Endothelial cell of umbilical vein (primary cell): Measurements from ENCODE around the gene HSPG2.

ENCODE experiments used
- CTCF ChIP-seq, 2 donors: IDR thresholded peaks; 1 replicate in 1 of 2; 2 replicates in 1 of 2; pipeline ENCODE4 v1.5.1; 2011; ENCODE audit warnings: low read length in 2 of 2, mild to moderate bottlenecking in 2 of 2, moderate library complexity in 2 of 2, control low read depth in 1 of 2, inconsistent platforms in 1 of 2, low read depth in 1 of 2; ENCODE audit not compliant: insufficient read depth in 1 of 2; ENCODE audit errors: extremely low read depth in 1 of 2
- EZH2 ChIP-seq: IDR thresholded peaks from 2 replicates; pipeline ENCODE4 v1.6.1; 2012; ENCODE audit warnings: borderline replicate concordance, low read depth, mild to moderate bottlenecking, moderate library complexity, low read length, inconsistent platforms; ENCODE audit not compliant: severe bottlenecking
- JUN ChIP-seq: IDR thresholded peaks from 2 replicates; pipeline ENCODE4 v1.6.1; 2011; ENCODE audit warnings: borderline replicate concordance, low read depth; ENCODE audit not compliant: insufficient read length, insufficient read depth
- MAX ChIP-seq: IDR thresholded peaks from 2 replicates; pipeline ENCODE4 v1.6.1; 2011; ENCODE audit not compliant: insufficient read depth, insufficient read length
- POLR2A ChIP-seq: IDR thresholded peaks from 2 replicates; pipeline ENCODE4 v1.6.1; 2012; ENCODE audit warnings: low read depth, mild to moderate bottlenecking, control low read depth, low read length
- POLR2AphosphoS5 ChIP-seq: IDR thresholded peaks from 2 replicates; pipeline ENCODE4 v1.6.1; 2012; ENCODE audit warnings: low read depth, mild to moderate bottlenecking, control low read depth, low read length, moderate library complexity; ENCODE audit not compliant: insufficient read depth

GRCh38 chr1:21794656-21795055 is 142.5 kb downstream of the HSPG2 start:
- TF ChIP-seq POLR2A (no peak), JUN (no peak), CTCF (IDR thresholded peaks at IDR 0.05; ENCODE audit: extremely low read depth in 1 of 2, insufficient read depth in 1 of 2, low read depth in 1 of 2, low read length in 2 of 2) (no peak), MAX (no peak), EZH2 (no peak), POLR2AphosphoS5 (no peak)
